HG03066 (cell line): ENCODE measurements around the gene ARFGAP3.

Experiments used
- ATAC-seq: cut with Tn5 transposase; IDR thresholded peaks from one replicate; pipeline ENCODE4 v1.9.1; 2021; ENCODE audit warnings: low read depth; ENCODE audit not compliant: unreplicated experiment

ARFGAP3 gene

GRCh38 chr22:42825796-42826195 is 31.3 kb downstream of the ARFGAP3 start:
- no peak for ATAC-seq

- no peak for ATAC-seq
Measured at GRCh38 chr22:42821386-42821785, 35.7 kb downstream of the ARFGAP3 start.

GRCh38 chr22:42820045-42820763 is 36.9 kb downstream of the ARFGAP3 start:
- ATAC-seq, result no peak

- ATAC-seq, result no peak
Measured at GRCh38 chr22:42819412-42820044, 37.5 kb downstream of the ARFGAP3 start.

GRCh38 chr22:42817556-42817955 is 39.5 kb downstream of the ARFGAP3 start:
- ATAC-seq, result no peak

GRCh38 chr22:42816336-42816735 is 40.7 kb downstream of the ARFGAP3 start:
- ATAC-seq, result no peak

- ATAC-seq, result no peak
Measured at GRCh38 chr22:42814616-42815015, 42.5 kb downstream of the ARFGAP3 start.

- ATAC-seq, result no peak
Measured at GRCh38 chr22:42814215-42814614, 42.9 kb downstream of the ARFGAP3 start.

GRCh38 chr22:42813501-42813900 is 43.6 kb downstream of the ARFGAP3 start:
- ATAC-seq, result no peak

GRCh38 chr22:42811459-42811858 is 45.6 kb downstream of the ARFGAP3 start:
- no peak for ATAC-seq

GRCh38 chr22:42808521-42808920 is 48.6 kb downstream of the ARFGAP3 start:
- no peak for ATAC-seq

GRCh38 chr22:42807185-42807584 is 49.9 kb downstream of the ARFGAP3 start:
- ATAC-seq, result no peak

GRCh38 chr22:42805998-42806830 is 50.9 kb downstream of the ARFGAP3 start:
- ATAC-seq, result no peak

GRCh38 chr22:42805016-42805997 is 51.8 kb downstream of the ARFGAP3 start:
- ATAC-seq, result no peak

- ATAC-seq, result no peak
Measured at GRCh38 chr22:42803389-42803788, 53.7 kb downstream of the ARFGAP3 start.

GRCh38 chr22:42801252-42802080 is 55.6 kb downstream of the ARFGAP3 start:
- no peak for ATAC-seq

GRCh38 chr22:42800451-42801251 is 56.4 kb downstream of the ARFGAP3 start:
- no peak for ATAC-seq
